Activated T-helper 2 cell treated with anti-CD3 and anti-CD28 coated beads, Interferon-gamma antibody, Interleukin-2, Interleukin-4, amounts not matched to agents 10 μg/mL and 5 μg/mL and 100 μg/mL, durations not matched to agents 14 hours and 24 hours and 36 hours (primary cell): ENCODE results near the gene ZNF620. TPM values are rescaled to one million over a fixed set of nuclear protein-coding genes. Genes with fewer than 3 reads are reported as not detected.

Source experiments
- DNase-seq: peaks from one replicate; pipeline ENCODE4 v3.0.0; 2021; ENCODE audit warnings: low spot score
- H3K27ac Mint-ChIP-seq: one replicate; pipeline ENCODE4 v1.8.0; 2021; ENCODE audit warnings: mixed read lengths
- H3K27me3 Mint-ChIP-seq: one replicate; pipeline ENCODE4 v1.8.0; 2021; ENCODE audit warnings: low read depth, mixed read lengths
- H3K36me3 Mint-ChIP-seq: one replicate; pipeline ENCODE4 v1.8.0; 2021; ENCODE audit warnings: low read depth, mixed read lengths
- H3K4me1 Mint-ChIP-seq: one replicate; pipeline ENCODE4 v1.8.0; 2021; ENCODE audit warnings: low read depth, mixed read lengths
- H3K4me3 Mint-ChIP-seq: one replicate; pipeline ENCODE4 v1.8.0; 2021; ENCODE audit warnings: low read depth, mild to moderate bottlenecking, moderate library complexity, mixed read lengths
- H3K9me3 Mint-ChIP-seq: one replicate; pipeline ENCODE4 v1.8.0; 2021; ENCODE audit warnings: mixed read lengths
- intact Hi-C: fragments of 100-400 bp; cut with micrococcal nuclease; formaldehyde crosslinking; loops from one replicate; pipeline ENCODE4 v1.15.1; 2023
- total RNA-seq: library from RNA; stranded (reverse); gene quantifications from 2 replicates; pipeline ENCODE4 v1.2.3, GENCODE V29; 2022

Gene ZNF620
- total RNA-seq, 1 donor from 2014 or later = 6.3 TPM

GRCh38 chr3:40468018-40468417 lies 37.8 kb upstream of the ZNF620 start:
- peaks cover 48% of the 10 kb centered on the region for H3K36me3 Mint-ChIP-seq
- no peak for DNase-seq
- intact Hi-C loops = no loop called here
- no peaks in the 10 kb centered on the region for H3K9me3 Mint-ChIP-seq
- peaks cover 20% of the 10 kb centered on the region for H3K4me1 Mint-ChIP-seq
- no peaks in the 10 kb centered on the region for H3K27me3 Mint-ChIP-seq
- no peak overlapping the region for H3K4me3 Mint-ChIP-seq
- H3K27ac Mint-ChIP-seq = no peak overlapping the region

- intact Hi-C loops = no loop called here
- Mint-ChIP-seq H3K36me3 (peaks cover 21% of the 10 kb centered on the region), H3K9me3 (no peaks in the 10 kb centered on the region), H3K4me3 (no peak overlapping the region), H3K27me3 (peaks cover 3% of the 10 kb centered on the region), H3K27ac (no peak overlapping the region), H3K4me1 (no peaks in the 10 kb centered on the region)
- no peak for DNase-seq
Observed at GRCh38 chr3:40470701-40471100, 35.1 kb upstream of the ZNF620 start.

- Mint-ChIP-seq H3K27ac (peak within 1 kb of the TSS; percentile 81), H3K36me3 (peaks cover 22% of the 10 kb centered on the region), H3K9me3 (no peaks in the 10 kb centered on the region), H3K4me1 (peaks cover 13% of the 10 kb centered on the region), H3K4me3 (peak within 1 kb of the TSS; percentile 83), H3K27me3 (peaks cover 3% of the 10 kb centered on the region)
- peak; percentile 49 for DNase-seq
- intact Hi-C loops = loop anchor here (1.0 kb wide), 2 partner anchors 23 to 48 kb away; partner anchors contain the start of gene ZNF621
Observed at GRCh38 chr3:40476478-40477470, 29.1 kb upstream of the ZNF620 start, which contains the start of gene ZNF619. ZNF619 (plus strand) TSS chr3:40477122; CDS start chr3:40477980, 858 bp downstream.

GRCh38 chr3:40477666-40478065 lies 28.2 kb upstream of the ZNF620 start:
- H3K27ac Mint-ChIP-seq = peak overlapping the region; percentile 81
- peaks cover 17% of the 10 kb centered on the region for H3K4me1 Mint-ChIP-seq
- peaks cover 29% of the 10 kb centered on the region for H3K36me3 Mint-ChIP-seq
- no peak for DNase-seq
- no peaks in the 10 kb centered on the region for H3K9me3 Mint-ChIP-seq
- peak overlapping the region; percentile 83 for H3K4me3 Mint-ChIP-seq
- peaks cover 3% of the 10 kb centered on the region for H3K27me3 Mint-ChIP-seq
- intact Hi-C loops = loop anchor here (1.0 kb wide), 2 partner anchors 24 to 47 kb away; partner anchors contain the start of gene ZNF621

- Mint-ChIP-seq H3K27ac (no peak overlapping the region), H3K4me1 (peaks cover 5% of the 10 kb centered on the region), H3K27me3 (no peaks in the 10 kb centered on the region), H3K36me3 (peaks cover 70% of the 10 kb centered on the region), H3K9me3 (peaks cover 29% of the 10 kb centered on the region), H3K4me3 (no peak overlapping the region)
- no peak for DNase-seq
- intact Hi-C loops = no loop called here
Observed at GRCh38 chr3:40487172-40487571, 18.7 kb upstream of the ZNF620 start.

GRCh38 chr3:40490916-40491315 lies 14.9 kb upstream of the ZNF620 start:
- Mint-ChIP-seq H3K4me1 (peaks cover 2% of the 10 kb centered on the region), H3K4me3 (no peak overlapping the region), H3K27ac (no peak overlapping the region), H3K27me3 (no peaks in the 10 kb centered on the region), H3K36me3 (peaks cover 43% of the 10 kb centered on the region), H3K9me3 (peaks cover 29% of the 10 kb centered on the region)
- no peak for DNase-seq
- intact Hi-C loops = no loop called here

- intact Hi-C loops = no loop called here
- Mint-ChIP-seq H3K36me3 (peaks cover 9% of the 10 kb centered on the region), H3K4me1 (no peaks in the 10 kb centered on the region), H3K27ac (no peak overlapping the region), H3K27me3 (no peaks in the 10 kb centered on the region), H3K4me3 (no peak overlapping the region), H3K9me3 (peaks cover 4% of the 10 kb centered on the region)
- no peak for DNase-seq
Observed at GRCh38 chr3:40494698-40495097, 11.1 kb upstream of the ZNF620 start.

- no peak for DNase-seq
- Mint-ChIP-seq H3K27ac (no peak overlapping the region), H3K27me3 (no peaks in the 10 kb centered on the region), H3K4me3 (no peak overlapping the region), H3K36me3 (no peaks in the 10 kb centered on the region), H3K4me1 (no peaks in the 10 kb centered on the region), H3K9me3 (no peaks in the 10 kb centered on the region)
- intact Hi-C loops = no loop called here
Observed at GRCh38 chr3:40497288-40497687, 8.6 kb upstream of the ZNF620 start.

GRCh38 chr3:40499952-40500351 lies 5.9 kb upstream of the ZNF620 start:
- DNase-seq = no peak
- Mint-ChIP-seq H3K4me1 (peaks cover 8% of the 10 kb centered on the region), H3K4me3 (no peak overlapping the region), H3K9me3 (no peaks in the 10 kb centered on the region), H3K27me3 (no peaks in the 10 kb centered on the region), H3K27ac (no peak overlapping the region), H3K36me3 (no peaks in the 10 kb centered on the region)
- intact Hi-C loops = no loop called here

- Mint-ChIP-seq H3K27me3 (no peaks in the 10 kb centered on the region), H3K4me3 (no peak overlapping the region), H3K27ac (no peak overlapping the region), H3K9me3 (no peaks in the 10 kb centered on the region), H3K36me3 (peaks cover 5% of the 10 kb centered on the region), H3K4me1 (peaks cover 23% of the 10 kb centered on the region)
- no peak for DNase-seq
- intact Hi-C loops = no loop called here
Observed at GRCh38 chr3:40502034-40502433, 3.8 kb upstream of the ZNF620 start.

- no peaks in the 10 kb centered on the region for H3K9me3 Mint-ChIP-seq
- peaks cover 16% of the 10 kb centered on the region for H3K36me3 Mint-ChIP-seq
- no peaks in the 10 kb centered on the region for H3K27me3 Mint-ChIP-seq
- intact Hi-C loops = no loop called here
- peak overlapping the region; percentile 87 for H3K4me3 Mint-ChIP-seq
- no peak overlapping the region for H3K27ac Mint-ChIP-seq
- no peak for DNase-seq
- H3K4me1 Mint-ChIP-seq = peaks cover 24% of the 10 kb centered on the region
Observed at GRCh38 chr3:40504636-40505430, 1.0 kb upstream of the ZNF620 start.

GRCh38 chr3:40511031-40511718 lies 5.3 kb downstream of the ZNF620 start:
- peaks cover 8% of the 10 kb centered on the region for H3K4me1 Mint-ChIP-seq
- H3K4me3 Mint-ChIP-seq = no peak overlapping the region
- intact Hi-C loops = no loop called here
- peaks cover 56% of the 10 kb centered on the region for H3K36me3 Mint-ChIP-seq
- no peak overlapping the region for H3K27ac Mint-ChIP-seq
- DNase-seq = no peak
- no peaks in the 10 kb centered on the region for H3K9me3 Mint-ChIP-seq
- H3K27me3 Mint-ChIP-seq = no peaks in the 10 kb centered on the region
